Muscle layer of duodenum (tissue), 2 donors: ENCODE data around the gene FAM181B.

Source experiments
- H3K27ac ChIP-seq: one replicate; pipeline ENCODE4 v1.7.0; 2013; ENCODE audit warnings: mild to moderate bottlenecking, low read length
- H3K27me3 ChIP-seq: one replicate; pipeline ENCODE4 v1.7.0; 2013; ENCODE audit warnings: low read depth, mild to moderate bottlenecking, control low read depth, low read length
- H3K36me3 ChIP-seq, 2 donors: one replicate each; pipeline ENCODE4 v1.7.0; 2013; ENCODE audit warnings: low read length in 2 of 2, control low read depth in 1 of 2, mild to moderate bottlenecking in 1 of 2; ENCODE audit not compliant: insufficient read depth in 2 of 2, control insufficient read depth in 1 of 2
- H3K4me1 ChIP-seq, 2 donors: one replicate each; pipeline ENCODE4 v1.7.0; 2013; ENCODE audit warnings: low read length in 2 of 2, mild to moderate bottlenecking in 2 of 2, control low read depth in 1 of 2, moderate library complexity in 1 of 2; ENCODE audit not compliant: insufficient read depth in 2 of 2, control insufficient read depth in 1 of 2
- H3K4me3 ChIP-seq, 2 donors: one replicate each; pipeline ENCODE4 v1.7.0; 2013; ENCODE audit warnings: low read length in 2 of 2, low read depth in 1 of 2, mild to moderate bottlenecking in 1 of 2
- H3K9me3 ChIP-seq, 2 donors: one replicate each; pipeline ENCODE4 v1.7.0; 2013; ENCODE audit warnings: low read length in 2 of 2, control low read depth in 1 of 2, mild to moderate bottlenecking in 1 of 2; ENCODE audit not compliant: control insufficient read depth in 1 of 2
- donor health status: healthy.

FAM181B gene

GRCh38 chr11:82731691-82732277, 1.9 kb downstream of the FAM181B start:
- Histone ChIP-seq H3K36me3 (no peaks in the 10 kb centered on the region), H3K9me3 (no peaks in the 10 kb centered on the region), H3K4me1 (peaks cover 0 to 8% of the 10 kb centered on the region in 2 donors), H3K27me3 (peaks cover 17% of the 10 kb centered on the region), H3K27ac (no peak overlapping the region), H3K4me3 (peak overlapping the region; percentile 14 to 72)

DNA sequence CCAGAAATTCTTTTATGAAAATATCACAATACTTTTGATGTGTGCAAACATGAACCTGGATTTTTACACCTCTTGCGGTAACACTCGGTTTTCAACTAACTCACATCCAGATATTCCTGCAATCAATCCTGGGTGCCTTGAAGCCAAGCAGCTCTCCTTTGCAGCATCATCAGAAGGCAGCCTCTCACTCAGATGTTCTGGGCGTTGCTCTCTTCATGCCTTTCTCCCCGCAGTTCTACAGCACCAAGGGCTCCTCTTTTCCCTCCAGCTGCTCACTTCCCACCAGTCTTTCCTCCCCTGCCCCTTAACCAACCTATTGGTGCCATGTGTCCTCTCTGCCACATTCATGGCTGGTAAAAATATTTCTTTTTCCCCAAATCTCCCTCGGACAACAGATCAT, 2.9 kb downstream of the FAM181B start:
- peaks cover 17% of the 10 kb centered on the region for H3K27me3 ChIP-seq
- H3K36me3 ChIP-seq = no peaks in the 10 kb centered on the region
- peak overlapping the region in 1 of 2 donors; percentile 72 for H3K4me3 ChIP-seq
- H3K27ac ChIP-seq = no peak overlapping the region
- H3K9me3 ChIP-seq = no peaks in the 10 kb centered on the region
- H3K4me1 ChIP-seq = peaks cover 0 to 8% of the 10 kb centered on the region in 2 donors

DNA sequence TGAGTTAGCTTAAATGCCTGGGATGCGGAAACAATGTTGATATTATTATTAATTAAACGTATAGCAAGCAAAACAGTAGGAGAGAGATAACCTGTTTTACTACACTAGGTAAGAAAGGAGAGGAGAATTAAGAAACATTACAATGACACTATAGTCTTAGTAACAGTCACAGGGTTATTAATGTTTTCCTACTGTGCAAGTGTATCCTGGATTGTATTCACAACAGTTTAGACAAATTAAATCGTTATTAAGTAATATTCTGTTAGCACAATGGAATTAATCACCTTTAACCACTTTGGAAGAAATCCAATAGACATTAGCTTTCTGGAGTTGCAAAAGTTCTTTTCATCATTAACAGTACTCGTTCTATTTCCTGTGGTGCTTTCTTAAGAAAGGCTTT, 3.4 kb downstream of the FAM181B start:
- Histone ChIP-seq H3K27me3 (peaks cover 17% of the 10 kb centered on the region), H3K4me3 (no peak overlapping the region), H3K36me3 (no peaks in the 10 kb centered on the region), H3K27ac (no peak overlapping the region), H3K9me3 (no peaks in the 10 kb centered on the region), H3K4me1 (peaks cover 0 to 8% of the 10 kb centered on the region in 2 donors)

DNA sequence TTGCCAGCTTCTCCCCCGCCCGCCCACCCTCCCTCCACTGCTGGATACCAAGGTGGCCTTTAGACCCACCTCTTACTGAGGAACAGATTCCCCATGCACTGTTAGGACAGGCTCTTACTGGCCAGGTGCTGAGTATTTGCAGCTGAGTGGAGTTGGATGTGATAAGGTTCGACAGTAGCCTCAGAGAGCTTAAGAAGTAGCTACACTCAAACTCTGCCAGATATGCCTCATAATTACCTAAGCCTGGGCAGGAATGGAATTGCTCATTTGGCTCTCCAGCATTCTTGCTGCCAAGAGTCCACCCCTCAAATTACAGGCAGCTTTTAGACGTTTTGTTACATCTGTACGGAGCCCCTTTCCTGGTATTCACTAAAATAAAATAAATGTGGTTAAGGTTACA, 9.6 kb downstream of the FAM181B start:
- peaks cover 0 to 17% of the 10 kb centered on the region in 2 donors for H3K4me1 ChIP-seq
- H3K36me3 ChIP-seq = no peaks in the 10 kb centered on the region
- H3K9me3 ChIP-seq = no peaks in the 10 kb centered on the region
- H3K27ac ChIP-seq = no peak overlapping the region
- H3K27me3 ChIP-seq = no peaks in the 10 kb centered on the region
- no peak overlapping the region for H3K4me3 ChIP-seq

- Histone ChIP-seq H3K36me3 (no peaks in the 10 kb centered on the region), H3K4me3 (no peak overlapping the region), H3K9me3 (no peaks in the 10 kb centered on the region), H3K27ac (no peak overlapping the region), H3K27me3 (no peaks in the 10 kb centered on the region), H3K4me1 (peaks cover 0 to 21% of the 10 kb centered on the region in 2 donors)
These were observed 11.4 kb downstream of the FAM181B start for GRCh38 chr11:82722231-82722630.

- no peaks in the 10 kb centered on the region for H3K27me3 ChIP-seq
- no peaks in the 10 kb centered on the region for H3K36me3 ChIP-seq
- H3K4me3 ChIP-seq = no peak overlapping the region
- no peaks in the 10 kb centered on the region for H3K9me3 ChIP-seq
- H3K27ac ChIP-seq = no peak overlapping the region
- peaks cover 0 to 21% of the 10 kb centered on the region in 2 donors for H3K4me1 ChIP-seq
These were observed 13.2 kb downstream of the FAM181B start for GRCh38 chr11:82720267-82721065.

GRCh38 chr11:82719361-82720105, 14.1 kb downstream of the FAM181B start:
- H3K36me3 ChIP-seq = no peaks in the 10 kb centered on the region
- no peaks in the 10 kb centered on the region for H3K27me3 ChIP-seq
- H3K9me3 ChIP-seq = no peaks in the 10 kb centered on the region
- H3K4me1 ChIP-seq = peaks cover 0 to 21% of the 10 kb centered on the region in 2 donors
- H3K4me3 ChIP-seq = no peak overlapping the region
- no peak overlapping the region for H3K27ac ChIP-seq

- no peak overlapping the region for H3K4me3 ChIP-seq
- no peaks in the 10 kb centered on the region for H3K9me3 ChIP-seq
These were observed 14.8 kb downstream of the FAM181B start for GRCh38 chr11:82718821-82719220.

DNA sequence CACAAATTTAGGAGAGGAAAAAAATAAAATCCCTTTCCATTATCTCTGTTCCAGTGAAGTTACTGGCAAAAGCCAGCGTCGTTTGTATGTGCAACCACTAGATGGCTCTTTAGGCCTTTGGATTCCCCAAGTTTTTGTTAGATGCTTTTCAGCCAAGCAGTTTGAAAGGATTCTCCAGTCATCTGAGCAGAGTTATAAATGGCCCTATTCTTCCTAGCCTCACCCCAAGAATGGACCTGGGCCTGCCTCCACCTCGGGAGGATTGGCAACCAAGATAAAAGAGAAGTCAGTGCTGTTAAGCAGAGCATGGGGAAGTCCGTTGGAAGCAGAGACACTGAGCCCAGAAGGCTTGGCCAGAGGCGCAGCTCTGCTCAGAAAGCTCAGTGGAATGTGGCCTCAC, 15.4 kb downstream of the FAM181B start:
- Histone ChIP-seq H3K4me3 (no peak overlapping the region), H3K36me3 (no peaks in the 10 kb centered on the region), H3K27ac (no peak overlapping the region), H3K4me1 (peaks cover 0 to 21% of the 10 kb centered on the region in 2 donors), H3K9me3 (no peaks in the 10 kb centered on the region), H3K27me3 (no peaks in the 10 kb centered on the region)

More at GRCh38 chr11:82718821-82719220, 14.8 kb downstream of the FAM181B start:
- no peaks in the 10 kb centered on the region for H3K36me3 ChIP-seq
- no peak overlapping the region for H3K27ac ChIP-seq
- peaks cover 0 to 21% of the 10 kb centered on the region in 2 donors for H3K4me1 ChIP-seq
- no peaks in the 10 kb centered on the region for H3K27me3 ChIP-seq

DNA sequence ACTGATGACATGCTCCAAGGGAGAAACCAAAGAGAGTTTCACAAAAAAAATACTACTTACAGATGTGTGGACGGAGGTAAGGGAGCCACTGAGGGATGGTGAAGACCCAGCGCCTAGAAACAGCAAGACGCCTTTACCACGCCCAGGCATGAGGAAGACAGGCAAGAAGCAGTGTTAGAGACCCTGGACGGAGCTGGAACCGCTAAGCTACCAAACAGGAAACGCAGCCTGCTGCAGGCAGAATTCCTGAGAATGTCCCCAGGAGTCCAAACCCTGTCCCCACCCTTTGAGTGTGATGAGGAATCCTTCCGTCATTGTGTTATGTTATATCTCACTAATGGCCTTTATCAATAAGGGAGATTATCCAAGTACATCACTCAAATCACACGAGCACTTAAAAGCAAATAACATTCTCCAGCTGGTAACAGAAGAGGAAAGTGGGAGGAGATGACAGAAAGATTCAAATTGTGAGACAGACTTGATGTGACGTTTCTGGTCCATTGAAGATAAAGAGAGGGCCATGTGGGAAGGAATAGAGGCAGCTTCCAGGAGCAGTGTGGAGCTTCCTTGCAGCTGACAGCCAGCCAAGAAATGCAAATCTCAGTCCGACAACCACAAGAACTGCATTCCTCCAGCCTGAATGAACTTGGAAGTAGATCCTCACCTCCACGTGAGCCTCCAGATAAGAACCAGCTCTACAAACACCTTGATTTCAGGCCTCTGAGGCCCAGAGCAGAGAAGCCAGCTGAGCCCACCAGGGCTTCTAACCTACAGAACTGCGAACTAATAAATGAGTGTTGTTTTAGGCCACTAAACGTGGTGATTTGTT, 19.1 kb downstream of the FAM181B start:
- no peak overlapping the region for H3K27ac ChIP-seq
- peaks cover 0 to 9% of the 10 kb centered on the region in 2 donors for H3K4me1 ChIP-seq
- no peaks in the 10 kb centered on the region for H3K36me3 ChIP-seq
- H3K9me3 ChIP-seq = no peaks in the 10 kb centered on the region
- no peaks in the 10 kb centered on the region for H3K27me3 ChIP-seq
- no peak overlapping the region for H3K4me3 ChIP-seq

DNA sequence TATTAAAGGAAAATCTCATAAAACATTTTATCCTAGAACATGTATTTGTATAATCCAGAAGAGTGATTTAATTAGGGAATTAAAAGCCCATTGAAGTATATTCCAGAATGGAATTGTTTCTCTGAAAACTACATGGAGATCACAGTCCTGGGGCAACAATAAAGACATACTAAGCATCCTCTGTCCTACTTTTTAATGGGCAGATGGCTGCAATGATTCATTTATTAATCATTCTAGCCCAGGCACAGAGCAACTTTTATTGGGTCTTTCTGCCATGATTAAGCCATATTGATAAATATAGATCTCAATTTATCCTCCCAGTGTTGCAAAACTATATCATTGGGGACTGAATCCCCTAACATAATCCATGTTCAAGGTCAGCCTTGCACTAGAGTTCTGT, 22.0 kb downstream of the FAM181B start:
- H3K9me3 ChIP-seq = no peaks in the 10 kb centered on the region
- no peaks in the 10 kb centered on the region for H3K4me1 ChIP-seq
- no peaks in the 10 kb centered on the region for H3K27me3 ChIP-seq
- H3K4me3 ChIP-seq = no peak overlapping the region
- H3K27ac ChIP-seq = no peak overlapping the region
- no peaks in the 10 kb centered on the region for H3K36me3 ChIP-seq
